HL-60 (cell line): Measurements from ENCODE around the gene GRK6.

Experiments used
- CTCF ChIP-seq: IDR thresholded peaks from one replicate; pipeline ENCODE4 v1.5.1; 2011; ENCODE audit warnings: low read length, control low read depth, inconsistent platforms; ENCODE audit not compliant: insufficient read depth
- GABPA ChIP-seq: IDR thresholded peaks from 2 replicates; pipeline ENCODE4 v1.6.1; 2012; ENCODE audit warnings: low read depth
- POLR2AphosphoS5 ChIP-seq: IDR thresholded peaks from 2 replicates; pipeline ENCODE4 v1.6.1; 2012; ENCODE audit warnings: low read depth
- REST ChIP-seq: IDR thresholded peaks from 2 replicates; pipeline ENCODE4 v1.6.1; 2012; ENCODE audit warnings: low read depth; ENCODE audit not compliant: insufficient replicate concordance

GRCh38 chr5:177489119-177489716, 62.7 kb downstream of the GRK6 start:
- TF ChIP-seq POLR2AphosphoS5 (no peak), CTCF (no peak), GABPA (no peak), REST (no peak)
